Left ventricle myocardium inferior (tissue), 1 donor: Measurements from ENCODE around the gene ABR. TPM values are rescaled to one million over a fixed set of nuclear protein-coding genes. Genes with fewer than 3 reads are reported as not detected.
"Not testable (repeated sequence)": the region's sequence is repeated elsewhere in the genome, so short reads cannot be mapped to it uniquely, and the experiment has no call there.

Experiments
- DNase-seq: peaks from one replicate; pipeline ENCODE4 v3.0.0-alpha.2; 2020
- H3K27ac ChIP-seq: fragments of 200-600 bp; replicated peaks from 2 replicates; pipeline ENCODE4 v1.8.0; 2021
- H3K27me3 ChIP-seq: fragments of 200-600 bp; 2 replicates; pipeline ENCODE4 v1.8.0; 2021; ENCODE audit warnings: low read depth
- H3K36me3 ChIP-seq: fragments of 200-600 bp; 2 replicates; pipeline ENCODE4 v1.8.0; 2021
- H3K4me1 ChIP-seq: fragments of 200-600 bp; 2 replicates; pipeline ENCODE4 v1.8.0; 2021
- H3K4me3 ChIP-seq: fragments of 200-600 bp; 2 replicates; pipeline ENCODE4 v1.8.0; 2021; ENCODE audit warnings: mild to moderate bottlenecking, moderate library complexity
- H3K9me3 ChIP-seq: fragments of 200-600 bp; replicated peaks from 2 replicates; pipeline ENCODE4 v1.8.0; 2021
- CTCF ChIP-seq: fragments of 200-600 bp; IDR thresholded peaks from 2 replicates; pipeline ENCODE4 v1.8.0; 2021; ENCODE audit warnings: antibody characterized with exemption, mild to moderate bottlenecking, borderline replicate concordance
- intact Hi-C: fragments of 100-400 bp; cut with micrococcal nuclease; formaldehyde crosslinking; loops from one replicate; pipeline ENCODE4 v1.11.0; 2022
- total RNA-seq: library from RNA; stranded (reverse); fragmentation: NEBNext Ultra II Directional; extraction: Animal tissue kit (Norgen Biotek cat#: 25700); gene quantifications from one replicate; pipeline ENCODE4 v1.2.1, GENCODE V29; 2021
- donor health status: DM: no; HTN: yes; CAD: no; lungs with severe emphysema.

Gene ABR
- total RNA-seq, 1 donor from 2014 or later = 170 TPM

- H3K27me3 ChIP-seq = no peaks in the 10 kb centered on the region
- H3K4me1 ChIP-seq = peaks cover 49% of the 10 kb centered on the region
- no peak overlapping the region for H3K4me3 ChIP-seq
- no peaks in the 10 kb centered on the region for H3K36me3 ChIP-seq
- intact Hi-C loops = no loop called here
- no peak for DNase-seq
- TF ChIP-seq CTCF = no peak
- H3K9me3 ChIP-seq = no peaks in the 10 kb centered on the region
- H3K27ac ChIP-seq = no peak overlapping the region
Measured at GRCh38 chr17:1137465-1137894, 42.3 kb downstream of the ABR start.

- TF ChIP-seq CTCF = no peak
- Histone ChIP-seq H3K4me1 (peaks cover 46% of the 10 kb centered on the region), H3K36me3 (no peaks in the 10 kb centered on the region), H3K9me3 (no peaks in the 10 kb centered on the region), H3K4me3 (no peak overlapping the region), H3K27me3 (no peaks in the 10 kb centered on the region), H3K27ac (no peak overlapping the region)
- DNase-seq = no peak
- intact Hi-C loops = no loop called here
Measured at GRCh38 chr17:1136748-1137147, 43.0 kb downstream of the ABR start.

DNA sequence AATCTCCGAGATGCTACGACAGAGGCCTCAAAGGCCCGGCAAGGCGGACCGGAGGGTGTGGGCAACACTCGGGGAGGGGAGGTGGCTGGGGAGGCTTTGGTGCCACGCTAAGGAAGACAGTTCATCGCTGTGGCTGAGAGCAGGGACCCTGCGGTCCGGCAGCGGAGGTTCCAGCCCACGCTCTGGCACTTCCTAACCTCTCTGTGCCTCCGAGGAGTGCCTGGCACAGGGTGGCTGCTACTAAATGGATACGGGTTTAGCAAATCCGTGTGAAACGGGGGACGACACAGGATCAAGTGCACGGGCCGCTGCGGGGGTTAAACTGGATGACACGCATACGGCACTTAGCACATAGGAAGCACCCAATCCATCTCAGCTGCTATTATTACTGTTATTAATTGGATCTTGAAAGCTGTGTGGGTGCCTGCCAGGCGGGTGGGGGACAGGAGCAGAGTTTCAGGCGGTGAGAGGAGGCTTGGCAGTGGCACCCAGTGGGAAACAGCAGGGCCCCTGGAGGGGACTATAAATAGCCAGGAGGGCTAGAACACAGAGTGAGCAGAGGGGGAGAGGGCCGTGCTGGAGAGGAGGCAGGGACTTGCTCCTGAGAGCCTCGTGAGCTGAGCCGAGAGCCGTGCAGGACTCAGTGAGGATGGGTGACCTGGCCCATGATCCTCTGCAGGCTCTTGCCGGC is 45.0 kb downstream of the ABR start:
- DNase-seq = peak; percentile 77
- Histone ChIP-seq H3K4me3 (peak overlapping the region; percentile 39), H3K4me1 (peaks cover 41% of the 10 kb centered on the region), H3K27ac (peak overlapping the region; percentile 88), H3K9me3 (no peaks in the 10 kb centered on the region), H3K27me3 (no peaks in the 10 kb centered on the region), H3K36me3 (no peaks in the 10 kb centered on the region)
- intact Hi-C loops = no loop called here
- TF ChIP-seq CTCF = no peak

DNA sequence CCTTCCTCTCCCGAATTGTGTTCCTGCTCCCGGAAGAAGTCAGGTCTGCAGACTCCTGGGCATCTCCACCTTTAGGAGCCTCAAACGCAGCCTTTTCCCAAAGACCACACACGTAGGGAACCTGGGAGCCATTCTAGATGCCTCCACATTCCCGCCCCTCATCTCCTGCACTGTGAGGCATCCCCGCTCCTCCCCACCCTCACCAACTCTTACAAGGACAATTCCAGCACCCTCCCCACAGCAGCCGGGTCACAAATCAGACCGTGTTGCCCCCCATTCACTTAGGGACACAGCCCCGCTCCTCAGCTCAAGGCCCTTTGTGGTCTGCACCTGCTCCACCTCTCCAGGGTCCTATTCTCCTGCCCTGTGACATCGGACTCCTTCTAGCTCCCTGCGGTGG is 49.6 kb downstream of the ABR start:
- intact Hi-C loops = no loop called here
- DNase-seq = no peak
- H3K27me3 ChIP-seq = no peaks in the 10 kb centered on the region
- peaks cover 41% of the 10 kb centered on the region for H3K4me1 ChIP-seq
- H3K4me3 ChIP-seq = no peak overlapping the region
- H3K27ac ChIP-seq = no peak overlapping the region
- TF ChIP-seq CTCF = no peak
- H3K36me3 ChIP-seq = peaks cover 6% of the 10 kb centered on the region
- no peaks in the 10 kb centered on the region for H3K9me3 ChIP-seq

DNA sequence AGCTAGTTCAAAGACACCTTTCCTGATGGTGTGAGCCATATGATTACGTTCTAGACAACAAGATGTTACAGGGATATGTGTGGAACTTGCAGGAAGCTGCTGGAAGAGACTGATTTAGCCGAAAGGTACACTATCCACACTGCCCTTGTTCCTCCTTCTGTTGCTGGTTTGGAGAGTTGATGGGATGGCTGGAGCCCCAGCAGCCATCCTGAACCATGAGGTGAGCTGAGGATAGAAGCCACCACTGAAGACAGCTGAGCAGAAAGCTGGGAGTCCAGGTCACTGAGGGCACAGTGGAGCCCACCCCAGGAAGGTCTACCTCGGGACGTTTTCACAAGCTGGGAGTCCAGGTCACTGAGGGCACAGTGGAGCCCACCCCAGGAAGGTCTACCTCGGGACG is 51.3 kb downstream of the ABR start:
- H3K4me3 ChIP-seq, H3K9me3 ChIP-seq, H3K36me3 ChIP-seq, DNase-seq, intact Hi-C loops, H3K27ac ChIP-seq, H3K27me3 ChIP-seq: not testable (repeated sequence)
- H3K4me1 ChIP-seq = peaks cover 41% of the 10 kb centered on the region

GRCh38 chr17:1126801-1127550 is 52.8 kb downstream of the ABR start:
- H3K36me3 ChIP-seq = peaks cover 6% of the 10 kb centered on the region
- TF ChIP-seq CTCF = no peak
- H3K27me3 ChIP-seq = no peaks in the 10 kb centered on the region
- peaks cover 51% of the 10 kb centered on the region for H3K4me1 ChIP-seq
- no peak overlapping the region for H3K4me3 ChIP-seq
- intact Hi-C loops = no loop called here
- H3K9me3 ChIP-seq = no peaks in the 10 kb centered on the region
- H3K27ac ChIP-seq = no peak overlapping the region
- no peak for DNase-seq
